ENCODE data around the gene ABHD16B. TPM values are rescaled to one million over a fixed set of nuclear protein-coding genes. Genes with fewer than 3 reads are reported as not detected.
"Not testable (repeated sequence)": the region's sequence is repeated elsewhere in the genome, so short reads cannot be mapped to it uniquely, and the experiment has no call there.

The ABHD16B gene
- total and polyA plus RNA-seq, 5 donors from 2014 or later = 0.21 TPM; not detected in 4

GRCh38 chr20:63844511-63844991, 16.7 kb upstream of the ABHD16B start:
- Histone ChIP-seq H3K9me3 (ENCODE audit: control insufficient read depth in 2 of 2, low read length in 2 of 2) (no peaks in the 10 kb centered on the region), H3K4me3 (ENCODE audit: low read depth, low read length) (no peak overlapping the region), H3K4me1 (ENCODE audit: control insufficient read depth, insufficient read depth, low read length, poor library complexity, severe bottlenecking) (peaks cover 21% of the 10 kb centered on the region), H3K27me3 (ENCODE audit: control insufficient read depth, insufficient read depth, low read length) (peaks cover 9% of the 10 kb centered on the region), H3K27ac (ENCODE audit: insufficient read depth, low read length, poor library complexity, severe bottlenecking) (no peak overlapping the region), H3K36me3 (ENCODE audit: control insufficient read depth, insufficient read depth, low read length) (no peaks in the 10 kb centered on the region)
- Mint-ChIP-seq H3K27me3 (peaks cover 38% of the 10 kb centered on the region), H3K4me3 (no peak overlapping the region), H3K36me3 (no peaks in the 10 kb centered on the region), H3K9me3 (no peaks in the 10 kb centered on the region), H3K4me1 (peaks cover 0 to 15% (median 1%) of the 10 kb centered on the region in 4 donors), H3K27ac (no peak overlapping the region)
- DNase-seq (no peak), ATAC-seq (ENCODE audit: low read depth in 2 of 2) (no peak)

- Mint-ChIP-seq H3K36me3 (no peaks in the 10 kb centered on the region), H3K9me3 (peaks cover 0 to 2% (median 0%) of the 10 kb centered on the region in 7 donors), H3K27ac (no peak overlapping the region), H3K27me3 (peaks cover 46% of the 10 kb centered on the region), H3K4me1 (peaks cover 0 to 15% (median 1%) of the 10 kb centered on the region in 4 donors), H3K4me3 (peak overlapping the region in 1 of 4 donors; percentile 54)
- ATAC-seq (ENCODE audit: low read depth in 2 of 2) = no peak
- Histone ChIP-seq H3K4me3 (ENCODE audit: low read depth, low read length) (no peak overlapping the region), H3K27ac (ENCODE audit: insufficient read depth, low read length, poor library complexity, severe bottlenecking) (no peak overlapping the region), H3K36me3 (ENCODE audit: control insufficient read depth, insufficient read depth, low read length) (no peaks in the 10 kb centered on the region), H3K4me1 (ENCODE audit: control insufficient read depth, insufficient read depth, low read length, poor library complexity, severe bottlenecking) (peaks cover 21% of the 10 kb centered on the region), H3K27me3 (ENCODE audit: control insufficient read depth, insufficient read depth, low read length) (peaks cover 9% of the 10 kb centered on the region), H3K9me3 (ENCODE audit: control insufficient read depth in 2 of 2, low read length in 2 of 2) (no peaks in the 10 kb centered on the region)
- no peak for DNase-seq
Observed at GRCh38 chr20:63846128-63846771, 15.0 kb upstream of the ABHD16B start.

DNA sequence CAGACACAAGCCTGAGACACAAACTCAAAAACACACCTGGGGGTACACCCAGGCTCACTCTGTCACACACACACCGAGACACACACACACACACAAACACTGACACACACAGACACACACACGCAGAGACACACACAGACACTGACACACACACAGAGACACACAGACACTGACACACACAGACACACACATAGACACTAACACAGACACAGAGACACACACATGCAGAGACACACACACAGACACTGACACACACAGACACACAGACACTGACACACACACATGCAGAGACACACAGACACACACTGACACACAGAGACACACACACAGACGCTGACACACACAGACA, 14.4 kb upstream of the ABHD16B start:
- H3K27ac Mint-ChIP-seq = no peak overlapping the region
- Histone ChIP-seq H3K4me3 (ENCODE audit: low read depth, low read length) (no peak overlapping the region), H3K9me3 (ENCODE audit: control insufficient read depth in 2 of 2, low read length in 2 of 2) (no peaks in the 10 kb centered on the region), H3K27ac (ENCODE audit: insufficient read depth, low read length, poor library complexity, severe bottlenecking) (no peak overlapping the region), H3K4me1 (ENCODE audit: control insufficient read depth, insufficient read depth, low read length, poor library complexity, severe bottlenecking) (peaks cover 21% of the 10 kb centered on the region), H3K27me3 (ENCODE audit: control insufficient read depth, insufficient read depth, low read length) (peaks cover 9% of the 10 kb centered on the region), H3K36me3 (ENCODE audit: control insufficient read depth, insufficient read depth, low read length) (no peaks in the 10 kb centered on the region)
- DNase-seq = no peak
- no peaks in the 10 kb centered on the region for H3K36me3 Mint-ChIP-seq
- no peak overlapping the region for H3K4me3 Mint-ChIP-seq
- no peak for ATAC-seq (ENCODE audit: low read depth in 2 of 2)
- H3K4me1 Mint-ChIP-seq = peaks cover 0 to 15% (median 1%) of the 10 kb centered on the region in 4 donors
- H3K9me3 Mint-ChIP-seq = peaks cover 0 to 2% (median 0%) of the 10 kb centered on the region in 7 donors
- H3K27me3 Mint-ChIP-seq = peaks cover 48% of the 10 kb centered on the region

GRCh38 chr20:63847237-63848002, 13.9 kb upstream of the ABHD16B start:
- H3K9me3 ChIP-seq (ENCODE audit: control insufficient read depth in 2 of 2, low read length in 2 of 2) = no peaks in the 10 kb centered on the region
- H3K27ac ChIP-seq (ENCODE audit: insufficient read depth, low read length, poor library complexity, severe bottlenecking) = no peak overlapping the region
- H3K27me3 ChIP-seq (ENCODE audit: control insufficient read depth, insufficient read depth, low read length) = peaks cover 9% of the 10 kb centered on the region
- H3K36me3 Mint-ChIP-seq = no peaks in the 10 kb centered on the region
- no peaks in the 10 kb centered on the region for H3K36me3 ChIP-seq (ENCODE audit: control insufficient read depth, insufficient read depth, low read length)
- no peak overlapping the region for H3K27ac Mint-ChIP-seq
- peaks cover 0 to 14% (median 2%) of the 10 kb centered on the region in 4 donors for H3K4me1 Mint-ChIP-seq
- no peak for ATAC-seq (ENCODE audit: low read depth in 2 of 2)
- peaks cover 21% of the 10 kb centered on the region for H3K4me1 ChIP-seq (ENCODE audit: control insufficient read depth, insufficient read depth, low read length, poor library complexity, severe bottlenecking)
- no peak overlapping the region for H3K4me3 Mint-ChIP-seq
- no peak for DNase-seq
- peaks cover 48% of the 10 kb centered on the region for H3K27me3 Mint-ChIP-seq
- no peak overlapping the region for H3K4me3 ChIP-seq (ENCODE audit: low read depth, low read length)
- peaks cover 0 to 2% (median 0%) of the 10 kb centered on the region in 7 donors for H3K9me3 Mint-ChIP-seq

- H3K27me3 Mint-ChIP-seq = peaks cover 42% of the 10 kb centered on the region
Observed at GRCh38 chr20:63848003-63848911, 13.0 kb upstream of the ABHD16B start.

DNA sequence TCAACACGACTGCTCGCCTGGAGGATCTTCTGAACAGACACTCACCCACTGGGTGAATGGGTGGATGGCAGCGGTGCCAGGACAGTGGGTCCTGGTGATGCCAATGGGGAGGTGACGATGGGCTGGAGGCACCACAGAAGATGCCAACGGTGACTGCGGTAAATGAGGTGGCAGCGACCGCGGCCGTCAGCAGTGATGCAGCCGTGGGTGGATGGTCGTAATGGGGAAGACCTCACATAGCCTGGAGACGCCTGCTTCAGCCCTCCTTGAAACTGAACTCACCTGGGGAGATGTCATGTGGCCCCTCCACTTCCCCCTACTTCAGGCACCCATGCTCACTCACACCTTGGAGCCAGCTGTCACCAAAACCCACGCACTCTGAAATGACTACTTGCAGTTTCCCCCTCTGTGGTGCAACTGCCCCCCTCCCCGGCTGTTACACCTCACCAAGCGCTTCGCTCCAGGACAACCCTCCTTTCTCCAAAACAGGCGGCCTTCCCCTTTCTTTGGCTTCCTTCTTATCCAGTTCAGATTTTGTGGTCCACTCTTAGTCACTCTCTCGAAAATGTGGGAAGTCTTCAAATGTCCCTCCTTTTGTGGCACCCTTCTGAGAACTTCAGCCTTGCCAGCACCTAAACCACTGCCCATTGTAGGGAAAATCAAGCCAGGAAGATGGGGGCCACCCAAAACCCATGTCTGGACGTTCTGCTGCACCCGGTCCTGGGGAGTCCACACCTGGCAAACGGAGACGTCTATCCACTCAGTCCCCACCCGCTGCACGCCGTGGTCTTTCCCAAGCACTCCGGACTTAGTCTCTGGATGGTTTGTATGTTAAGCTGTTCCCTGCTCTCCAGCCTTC, 10.4 kb upstream of the ABHD16B start:
- peaks cover 16% of the 10 kb centered on the region for H3K4me1 ChIP-seq (ENCODE audit: control insufficient read depth, insufficient read depth, low read length, poor library complexity, severe bottlenecking)
- no peak overlapping the region for H3K4me3 ChIP-seq (ENCODE audit: low read depth, low read length)
- no peak overlapping the region for H3K27ac ChIP-seq (ENCODE audit: insufficient read depth, low read length, poor library complexity, severe bottlenecking)
- H3K4me3 Mint-ChIP-seq = no peak overlapping the region
- H3K4me1 Mint-ChIP-seq = peaks cover 0 to 9% (median 2%) of the 10 kb centered on the region in 4 donors
- H3K27me3 ChIP-seq (ENCODE audit: control insufficient read depth, insufficient read depth, low read length) = peaks cover 6% of the 10 kb centered on the region
- DNase-seq (peak in 1 of 3 donors; percentile 33), ATAC-seq (ENCODE audit: low read depth in 2 of 2) (no peak)
- peaks cover 22% of the 10 kb centered on the region for H3K27me3 Mint-ChIP-seq
- H3K36me3 ChIP-seq (ENCODE audit: control insufficient read depth, insufficient read depth, low read length) = no peaks in the 10 kb centered on the region
- H3K9me3 Mint-ChIP-seq = peaks cover 0 to 2% (median 0%) of the 10 kb centered on the region in 7 donors
- no peaks in the 10 kb centered on the region for H3K9me3 ChIP-seq (ENCODE audit: control insufficient read depth in 2 of 2, low read length in 2 of 2)
- no peaks in the 10 kb centered on the region for H3K36me3 Mint-ChIP-seq
- H3K27ac Mint-ChIP-seq = no peak overlapping the region

More at GRCh38 chr20:63848003-63848911, 13.0 kb upstream of the ABHD16B start:
- Mint-ChIP-seq H3K36me3 (no peaks in the 10 kb centered on the region), H3K4me1 (peaks cover 0 to 14% (median 2%) of the 10 kb centered on the region in 4 donors), H3K4me3 (no peak overlapping the region), H3K27ac (no peak overlapping the region), H3K9me3 (peaks cover 0 to 2% (median 0%) of the 10 kb centered on the region in 7 donors)
- no peak overlapping the region for H3K27ac ChIP-seq (ENCODE audit: insufficient read depth, low read length, poor library complexity, severe bottlenecking)
- H3K9me3 ChIP-seq (ENCODE audit: control insufficient read depth in 2 of 2, low read length in 2 of 2) = no peaks in the 10 kb centered on the region
- DNase-seq = no peak
- H3K36me3 ChIP-seq (ENCODE audit: control insufficient read depth, insufficient read depth, low read length) = no peaks in the 10 kb centered on the region
- H3K4me1 ChIP-seq (ENCODE audit: control insufficient read depth, insufficient read depth, low read length, poor library complexity, severe bottlenecking) = peaks cover 21% of the 10 kb centered on the region
- no peak overlapping the region for H3K4me3 ChIP-seq (ENCODE audit: low read depth, low read length)
- ATAC-seq (ENCODE audit: low read depth in 2 of 2) = no peak
- H3K27me3 ChIP-seq (ENCODE audit: control insufficient read depth, insufficient read depth, low read length) = peaks cover 9% of the 10 kb centered on the region

- not testable (repeated sequence) for H3K9me3 Mint-ChIP-seq; H3K4me1 Mint-ChIP-seq; ATAC-seq (ENCODE audit: low read depth in 2 of 2); H3K4me3 ChIP-seq (ENCODE audit: low read depth, low read length); H3K27ac ChIP-seq (ENCODE audit: insufficient read depth, low read length, poor library complexity, severe bottlenecking); H3K27me3 ChIP-seq (ENCODE audit: control insufficient read depth, insufficient read depth, low read length); DNase-seq; H3K36me3 ChIP-seq (ENCODE audit: control insufficient read depth, insufficient read depth, low read length); H3K4me3 Mint-ChIP-seq; H3K9me3 ChIP-seq (ENCODE audit: control insufficient read depth in 2 of 2, low read length in 2 of 2); H3K36me3 Mint-ChIP-seq
- peaks cover 12% of the 10 kb centered on the region for H3K4me1 ChIP-seq (ENCODE audit: control insufficient read depth, insufficient read depth, low read length, poor library complexity, severe bottlenecking)
- peak overlapping the region in 1 of 3 donors; percentile 66 for H3K27ac Mint-ChIP-seq
- H3K27me3 Mint-ChIP-seq = peaks cover 19% of the 10 kb centered on the region
Observed at GRCh38 chr20:63851548-63851943, 9.8 kb upstream of the ABHD16B start.
